Trophoblast cell (in vitro differentiated cells and primary cell): ENCODE results near the gene SOX8.

Experiments used
- DNase-seq, 2 donors: peaks; one replicate each; pipeline ENCODE4 v3.0.0-alpha.2; 2016
- H2AFZ ChIP-seq: 2 replicates; pipeline ENCODE4 v1.6.1; 2013; ENCODE audit warnings: low read length, moderate library complexity, mild to moderate bottlenecking; ENCODE audit not compliant: insufficient read depth, poor library complexity
- H2AK5ac ChIP-seq: 2 replicates; pipeline ENCODE4 v1.6.1; 2013; ENCODE audit warnings: mild to moderate bottlenecking, low read length
- H2BK120ac ChIP-seq: 2 replicates; pipeline ENCODE4 v1.6.1; 2013; ENCODE audit warnings: low read length, mild to moderate bottlenecking, moderate library complexity; ENCODE audit not compliant: insufficient read depth, poor library complexity
- H2BK12ac ChIP-seq: 2 replicates; pipeline ENCODE4 v1.6.1; 2013; ENCODE audit warnings: mild to moderate bottlenecking, low read length, moderate library complexity
- H2BK5ac ChIP-seq: 2 replicates; pipeline ENCODE4 v1.6.1; 2013; ENCODE audit warnings: low read length, low read depth, moderate library complexity, mild to moderate bottlenecking; ENCODE audit not compliant: poor library complexity
- H3K14ac ChIP-seq: 2 replicates; pipeline ENCODE4 v1.6.1; 2013; ENCODE audit warnings: mild to moderate bottlenecking, low read length
- H3K18ac ChIP-seq: 2 replicates; pipeline ENCODE4 v1.6.1; 2013; ENCODE audit warnings: mild to moderate bottlenecking, low read length
- H3K23ac ChIP-seq: 2 replicates; pipeline ENCODE4 v1.6.1; 2013; ENCODE audit warnings: low read length
- H3K27ac ChIP-seq: 2 replicates; pipeline ENCODE4 v1.5.1; 2013; ENCODE audit warnings: low read depth, mild to moderate bottlenecking, inconsistent platforms, low read length, moderate library complexity
- H3K27me3 ChIP-seq: 2 replicates; pipeline ENCODE4 v1.6.1; 2013; ENCODE audit warnings: inconsistent platforms, mild to moderate bottlenecking, low read length, moderate library complexity; ENCODE audit not compliant: insufficient read depth
- H3K36me3 ChIP-seq, 2 experiments: 1 replicate in 1 of 2; 2 replicates in 1 of 2; pipeline ENCODE4 v1.6.1; 2013; ENCODE audit warnings: low read length in 2 of 2, mild to moderate bottlenecking in 2 of 2, moderate library complexity in 1 of 2; ENCODE audit not compliant: insufficient read depth in 2 of 2, control insufficient read depth in 1 of 2
- H3K4ac ChIP-seq: 2 replicates; pipeline ENCODE4 v1.6.1; 2013; ENCODE audit warnings: low read depth, mild to moderate bottlenecking, low read length, moderate library complexity
- H3K4me1 ChIP-seq, 2 experiments: 1 replicate in 1 of 2; 2 replicates in 1 of 2; pipeline ENCODE4 v1.6.1; 2013; ENCODE audit warnings: low read length in 2 of 2, mild to moderate bottlenecking in 2 of 2, moderate library complexity in 1 of 2; ENCODE audit not compliant: insufficient read depth in 2 of 2, control insufficient read depth in 1 of 2
- H3K4me2 ChIP-seq: 2 replicates; pipeline ENCODE4 v1.6.1; 2013; ENCODE audit warnings: inconsistent platforms, mild to moderate bottlenecking, low read length, moderate library complexity
- H3K4me3 ChIP-seq: 2 replicates; pipeline ENCODE4 v1.5.1; 2013; ENCODE audit warnings: mild to moderate bottlenecking, low read depth, low read length, inconsistent platforms
- H3K79me1 ChIP-seq: one replicate; pipeline ENCODE4 v1.6.1; 2013; ENCODE audit warnings: low read length
- H3K79me2 ChIP-seq: 2 replicates; pipeline ENCODE4 v1.6.1; 2013; ENCODE audit warnings: low read length, mild to moderate bottlenecking; ENCODE audit not compliant: control insufficient read depth, insufficient read depth, poor library complexity
- H3K9ac ChIP-seq: 2 replicates; pipeline ENCODE4 v1.6.1; 2013; ENCODE audit warnings: mild to moderate bottlenecking, low read length
- H3K9me3 ChIP-seq: 2 replicates; pipeline ENCODE4 v1.6.1; 2013; ENCODE audit warnings: low read depth, mild to moderate bottlenecking, control low read depth, inconsistent platforms, low read length; ENCODE audit not compliant: insufficient read depth
- H4K12ac ChIP-seq: 2 replicates; pipeline ENCODE4 v1.6.1; 2013; ENCODE audit warnings: low read depth, mild to moderate bottlenecking, low read length, moderate library complexity
- H4K8ac ChIP-seq: 2 replicates; pipeline ENCODE4 v1.6.1; 2013; ENCODE audit warnings: low read depth, mild to moderate bottlenecking, low read length, moderate library complexity
- H4K91ac ChIP-seq: one replicate; pipeline ENCODE4 v1.6.1; 2013; ENCODE audit warnings: low read depth, mild to moderate bottlenecking, low read length, moderate library complexity
- WGBS: extraction: QIAGEN DNeasy Blood & Tissue Kit; methylation state at CpG from one replicate; pipeline ENCODE4 v1.1.7; 2013; ENCODE audit warnings: missing lambda C conversion rate; ENCODE audit not compliant: insufficient read length, insufficient coverage; ENCODE audit errors: extremely low coverage; 5-methylcytosine and 5-hydroxymethylcytosine counted together

Gene SOX8

DNA sequence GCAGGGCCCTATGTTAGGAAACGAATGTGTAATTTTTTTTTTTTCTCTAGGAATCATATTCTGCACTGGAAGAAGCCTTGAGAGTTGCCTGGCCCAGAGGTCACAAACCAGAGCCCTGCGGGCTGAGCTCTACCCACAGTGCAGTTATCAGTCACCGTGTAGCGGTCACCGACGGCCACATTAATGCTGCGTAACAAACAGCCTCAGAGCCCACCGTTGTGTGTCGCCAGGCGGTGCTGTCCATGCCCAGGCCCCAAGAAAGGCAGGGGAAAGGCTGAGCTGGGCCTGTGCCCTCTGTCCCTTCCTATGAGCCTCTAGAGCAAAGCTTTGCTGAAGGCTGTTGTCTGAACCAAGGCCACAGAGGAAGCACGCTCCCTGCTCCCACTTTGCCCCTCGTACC lies 6.3 kb upstream of the SOX8 start:
- Histone ChIP-seq H3K18ac (no peak overlapping the region), H2AK5ac (no peak overlapping the region), H3K27ac (no peak overlapping the region), H3K36me3 (no peaks in the 10 kb centered on the region), H3K4me3 (no peak overlapping the region), H2BK5ac (no peak overlapping the region), H2AFZ (no peak overlapping the region), H3K4me1 (peaks cover 4 to 8% of the 10 kb centered on the region in 2 experiments), H3K79me2 (peaks cover 4% of the 10 kb centered on the region), H3K27me3 (peaks cover 10% of the 10 kb centered on the region), H3K4me2 (no peak overlapping the region), H2BK12ac (no peak overlapping the region), H4K8ac (no peak overlapping the region), H3K4ac (no peak overlapping the region), H4K12ac (no peak overlapping the region), H3K9me3 (peaks cover 15% of the 10 kb centered on the region), H4K91ac (no peak overlapping the region), H3K23ac (no peak overlapping the region), H3K14ac (no peak overlapping the region), H3K79me1 (peaks cover 4% of the 10 kb centered on the region), H2BK120ac (no peak overlapping the region), H3K9ac (no peak overlapping the region)
- DNase-seq: no peak
- no CpG with 5 or more reads among the region's 12 CpGs for WGBS

GRCh38 chr16:976389-976931 lies 5.1 kb upstream of the SOX8 start:
- Histone ChIP-seq H4K12ac (no peak overlapping the region), H2AK5ac (no peak overlapping the region), H2AFZ (no peak overlapping the region), H3K27ac (no peak overlapping the region), H3K18ac (no peak overlapping the region), H2BK12ac (no peak overlapping the region), H3K23ac (no peak overlapping the region), H3K4me2 (no peak overlapping the region), H3K9me3 (peaks cover 12% of the 10 kb centered on the region), H2BK120ac (no peak overlapping the region), H3K4ac (no peak overlapping the region), H2BK5ac (no peak overlapping the region), H3K4me1 (peaks cover 3 to 9% of the 10 kb centered on the region in 2 experiments), H3K27me3 (peaks cover 20% of the 10 kb centered on the region), H3K79me2 (no peaks in the 10 kb centered on the region), H3K36me3 (no peaks in the 10 kb centered on the region), H3K4me3 (no peak overlapping the region), H4K8ac (no peak overlapping the region), H4K91ac (no peak overlapping the region), H3K14ac (no peak overlapping the region), H3K79me1 (no peaks in the 10 kb centered on the region), H3K9ac (no peak overlapping the region)
- no peak for DNase-seq
- WGBS: no CpG with 5 or more reads among the region's 24 CpGs

- H3K18ac ChIP-seq: no peak overlapping the region
- no peak overlapping the region for H3K9ac ChIP-seq
- no peak overlapping the region for H3K14ac ChIP-seq
- H3K27me3 ChIP-seq: peaks cover 26% of the 10 kb centered on the region
- no CpG with 5 or more reads among the region's 28 CpGs for WGBS
- peaks cover 3 to 9% of the 10 kb centered on the region in 2 experiments for H3K4me1 ChIP-seq
- no peak for DNase-seq
- H3K4me2 ChIP-seq: no peak overlapping the region
- no peak overlapping the region for H4K91ac ChIP-seq
- H2BK120ac ChIP-seq: no peak overlapping the region
- H3K36me3 ChIP-seq: no peaks in the 10 kb centered on the region
- H3K79me2 ChIP-seq: no peaks in the 10 kb centered on the region
- H2BK5ac ChIP-seq: no peak overlapping the region
- H3K9me3 ChIP-seq: peaks cover 10% of the 10 kb centered on the region
- H3K79me1 ChIP-seq: no peaks in the 10 kb centered on the region
- no peak overlapping the region for H2AFZ ChIP-seq
- no peak overlapping the region for H3K27ac ChIP-seq
- no peak overlapping the region for H3K4me3 ChIP-seq
- no peak overlapping the region for H3K4ac ChIP-seq
- no peak overlapping the region for H2BK12ac ChIP-seq
- no peak overlapping the region for H4K12ac ChIP-seq
- H3K23ac ChIP-seq: no peak overlapping the region
- H2AK5ac ChIP-seq: no peak overlapping the region
- H4K8ac ChIP-seq: no peak overlapping the region
Measured at GRCh38 chr16:977081-977701, 4.4 kb upstream of the SOX8 start.

DNA sequence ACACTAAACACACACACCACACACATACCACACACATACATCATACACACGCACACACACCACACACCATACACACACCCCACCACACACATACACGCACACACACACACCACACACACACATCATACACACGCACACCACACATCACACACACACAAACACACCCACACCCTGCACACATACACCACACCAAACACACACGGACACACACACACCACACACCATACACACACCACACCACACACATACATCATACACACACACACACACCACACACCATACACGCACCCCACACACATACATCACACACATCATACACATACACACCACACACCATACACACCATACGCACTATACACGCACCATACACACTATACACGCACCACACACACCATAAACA lies 3.7 kb upstream of the SOX8 start:
- H3K9me3 ChIP-seq: peaks cover 15% of the 10 kb centered on the region
- H2AK5ac ChIP-seq: no peak overlapping the region
- no peak overlapping the region for H4K91ac ChIP-seq
- H2BK5ac ChIP-seq: no peak overlapping the region
- DNase-seq: no peak
- H3K9ac ChIP-seq: no peak overlapping the region
- H3K36me3 ChIP-seq: no peaks in the 10 kb centered on the region
- H4K8ac ChIP-seq: no peak overlapping the region
- peaks cover 33% of the 10 kb centered on the region for H3K27me3 ChIP-seq
- no peak overlapping the region for H4K12ac ChIP-seq
- H3K4me2 ChIP-seq: no peak overlapping the region
- WGBS: 75% methylated on average over 4 of the region's 8 CpGs
- no peak overlapping the region for H3K14ac ChIP-seq
- no peak overlapping the region for H3K18ac ChIP-seq
- no peak overlapping the region for H3K4me3 ChIP-seq
- no peak overlapping the region for H3K4ac ChIP-seq
- H3K79me1 ChIP-seq: no peaks in the 10 kb centered on the region
- no peak overlapping the region for H2BK12ac ChIP-seq
- H3K23ac ChIP-seq: no peak overlapping the region
- no peaks in the 10 kb centered on the region for H3K79me2 ChIP-seq
- no peak overlapping the region for H2BK120ac ChIP-seq
- H3K4me1 ChIP-seq: peaks cover 3 to 9% of the 10 kb centered on the region in 2 experiments
- H2AFZ ChIP-seq: no peak overlapping the region
- H3K27ac ChIP-seq: no peak overlapping the region
